Transverse colon (tissue), 4 donors: ENCODE data around the gene GRIN3B.

Experiments
- POLR2A ChIP-seq: fragments of 450-650 bp; IDR thresholded peaks from one replicate; pipeline ENCODE4 v1.6.1; 2016; ENCODE audit warnings: antibody characterized with exemption, mild to moderate bottlenecking, moderate library complexity
- POLR2AphosphoS5 ChIP-seq, 3 donors: sonication (generic); formaldehyde crosslinking; IDR thresholded peaks; one replicate each; pipeline ENCODE4 v1.6.1; 2016; ENCODE audit warnings: antibody characterized with exemption in 3 of 3
- TF ChIP-seq, protein P1 (sequence below), 5 experiments: fragments of 200-600 bp in 3 of 5; fragments of 450-650 bp in 2 of 5; sonication (generic) in 3 of 5; IDR thresholded peaks; 1 replicate in 2 of 5; 2 replicates in 3 of 5; pipeline ENCODE4 v1.5.1; 2016 to 2017; ENCODE audit warnings: antibody characterized with exemption in 5 of 5, inconsistent platforms in 3 of 5, mild to moderate bottlenecking in 2 of 5, moderate library complexity in 1 of 5

DNA sequence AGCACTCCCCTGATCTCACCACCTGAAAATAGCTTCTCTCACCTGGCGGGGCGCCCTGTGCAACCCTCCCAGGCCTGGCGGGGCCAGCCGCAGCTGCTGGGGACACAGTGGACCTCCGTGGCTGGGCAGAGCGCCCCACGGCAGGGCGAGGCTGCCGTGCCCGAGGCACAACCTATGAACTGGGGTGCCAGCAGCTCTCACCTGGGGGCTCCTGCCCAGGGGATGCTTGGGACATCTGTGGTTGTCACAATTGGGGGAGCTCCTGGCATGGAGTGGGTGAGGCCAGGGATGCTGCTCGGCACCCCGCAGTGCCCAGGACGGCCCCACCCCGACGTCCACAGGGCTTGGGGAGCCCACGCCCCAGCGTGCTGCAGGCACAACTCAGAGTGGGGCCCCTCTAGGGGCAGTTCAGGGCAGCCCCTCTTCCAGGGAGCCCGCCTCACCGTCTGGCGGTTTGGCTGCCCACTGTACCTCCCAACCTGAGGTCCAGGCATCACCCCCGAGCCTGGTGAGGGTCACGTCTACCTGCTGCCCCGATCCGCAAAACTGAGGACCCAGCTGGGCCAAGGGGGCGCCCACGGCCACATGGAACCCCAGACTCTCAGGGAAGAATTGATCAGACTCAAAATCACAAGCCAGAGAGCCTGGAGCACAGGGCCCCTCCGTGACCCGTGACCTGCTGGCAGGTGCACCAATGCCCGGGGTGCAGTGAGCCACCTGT lies 15.0 kb downstream of the GRIN3B start:
- TF ChIP-seq POLR2A: no peak
- TF ChIP-seq, protein P1, sequence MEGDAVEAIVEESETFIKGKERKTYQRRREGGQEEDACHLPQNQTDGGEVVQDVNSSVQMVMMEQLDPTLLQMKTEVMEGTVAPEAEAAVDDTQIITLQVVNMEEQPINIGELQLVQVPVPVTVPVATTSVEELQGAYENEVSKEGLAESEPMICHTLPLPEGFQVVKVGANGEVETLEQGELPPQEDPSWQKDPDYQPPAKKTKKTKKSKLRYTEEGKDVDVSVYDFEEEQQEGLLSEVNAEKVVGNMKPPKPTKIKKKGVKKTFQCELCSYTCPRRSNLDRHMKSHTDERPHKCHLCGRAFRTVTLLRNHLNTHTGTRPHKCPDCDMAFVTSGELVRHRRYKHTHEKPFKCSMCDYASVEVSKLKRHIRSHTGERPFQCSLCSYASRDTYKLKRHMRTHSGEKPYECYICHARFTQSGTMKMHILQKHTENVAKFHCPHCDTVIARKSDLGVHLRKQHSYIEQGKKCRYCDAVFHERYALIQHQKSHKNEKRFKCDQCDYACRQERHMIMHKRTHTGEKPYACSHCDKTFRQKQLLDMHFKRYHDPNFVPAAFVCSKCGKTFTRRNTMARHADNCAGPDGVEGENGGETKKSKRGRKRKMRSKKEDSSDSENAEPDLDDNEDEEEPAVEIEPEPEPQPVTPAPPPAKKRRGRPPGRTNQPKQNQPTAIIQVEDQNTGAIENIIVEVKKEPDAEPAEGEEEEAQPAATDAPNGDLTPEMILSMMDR (IDR thresholded peaks at IDR 0.05): no peak
- no peak for TF ChIP-seq POLR2AphosphoS5 (IDR thresholded peaks at IDR 0.05)
